ENCODE results near the gene FOSL2. TPM values are rescaled to one million over a fixed set of nuclear protein-coding genes. Genes with fewer than 3 reads are reported as not detected.

Gene FOSL2
- total and polyA plus RNA-seq, 10 donors = 3.2 to 134 (median 91.2) TPM

DNA sequence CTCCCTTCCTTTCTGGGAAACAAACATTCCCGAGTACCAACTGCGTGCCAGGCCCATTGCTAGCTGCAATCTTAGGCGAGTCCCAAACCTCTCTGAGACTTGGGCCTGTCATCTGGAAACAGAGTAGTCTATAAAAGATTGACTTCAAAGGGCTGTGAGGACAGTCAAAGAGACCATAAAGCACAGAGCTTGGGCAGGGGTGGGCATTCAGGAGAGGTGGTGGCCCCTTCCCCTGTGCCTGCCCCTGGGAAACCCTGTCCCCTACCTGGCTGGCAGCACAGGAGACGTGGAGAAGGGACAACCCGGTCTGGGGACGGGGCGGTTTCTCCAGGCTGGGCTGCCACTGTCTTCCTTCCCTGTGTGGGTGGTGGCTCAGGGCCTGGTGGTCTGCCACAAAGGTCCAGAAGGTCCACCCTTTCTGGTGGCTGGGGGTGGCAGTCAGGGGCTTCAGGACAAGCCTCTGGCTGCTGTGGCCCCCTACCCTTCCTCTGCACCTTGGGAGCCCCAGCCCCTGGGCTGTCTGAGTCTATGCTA lies 33.9 kb upstream of the FOSL2 start:
- intact Hi-C loops (cut with DNase I; ENCODE audit: low total_unique reads) = no loop called here
- WGBS, 5 donors = 60 to 86% (median 68%) methylated on average over 6 to 7 of the region's 7 CpGs
- TF ChIP-seq POLR2AphosphoS5 (IDR thresholded peaks at IDR 0.05) (no peak), POLR2A (IDR thresholded peaks at IDR 0.05) (no peak)
- Histone ChIP-seq H3K9me3 (no peaks in the 10 kb centered on the region), H3K27ac (peak overlapping the region in 7 of 8 donors; percentile 30 to 80 (median 77)), H3K4me3 (peak overlapping the region in 1 of 8 donors; percentile 52), H3K36me3 (no peaks in the 10 kb centered on the region), H3K27me3 (replicated peaks in 1 of 7) (no peaks in the 10 kb centered on the region), H3K4me1 (peaks cover 29 to 61% (median 52%) of the 10 kb centered on the region in 6 donors)
- DNase-seq = no peak

DNA sequence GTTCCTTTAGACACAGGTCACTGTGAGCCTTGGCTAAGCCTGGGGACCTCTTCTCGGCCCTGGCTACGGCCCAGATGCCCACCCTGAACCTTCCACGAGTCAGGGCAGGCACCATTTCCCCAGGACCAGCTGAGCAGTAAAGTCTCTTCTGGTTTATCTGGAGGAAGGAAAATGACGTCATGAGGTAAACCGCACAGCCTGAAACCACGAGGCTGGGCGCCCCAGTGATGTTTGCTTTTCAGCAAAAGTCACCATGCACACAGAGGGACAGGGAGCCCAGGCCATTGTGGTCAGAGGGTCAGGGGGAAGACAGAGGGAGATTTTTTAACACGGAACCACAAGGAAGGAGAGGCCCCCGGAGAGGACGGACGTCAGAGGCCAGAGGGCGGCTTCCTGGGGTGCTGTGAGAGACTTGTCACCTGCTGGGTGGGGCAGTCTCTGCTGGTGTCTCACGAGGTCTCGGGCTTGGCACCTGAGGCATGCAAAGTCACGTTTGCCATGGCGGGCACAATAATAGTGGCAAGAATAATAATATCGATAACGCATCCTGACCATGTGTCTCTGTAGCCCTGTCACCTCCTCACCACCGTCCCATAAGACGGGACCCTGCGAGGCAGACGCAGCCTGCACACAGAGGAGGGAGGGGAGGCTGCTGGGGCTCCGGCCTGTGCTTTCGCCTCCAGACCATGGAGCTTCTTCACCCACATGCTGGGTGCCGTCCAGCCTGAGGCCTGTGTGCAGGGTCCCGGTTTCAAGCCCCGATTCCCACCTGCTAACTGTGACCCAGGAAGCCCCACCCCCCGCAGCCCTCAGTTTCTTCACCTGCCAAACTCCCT lies 33.2 kb upstream of the FOSL2 start:
- peak overlapping the region in 7 of 8 donors; percentile 30 to 80 (median 77) for H3K27ac ChIP-seq

DNA sequence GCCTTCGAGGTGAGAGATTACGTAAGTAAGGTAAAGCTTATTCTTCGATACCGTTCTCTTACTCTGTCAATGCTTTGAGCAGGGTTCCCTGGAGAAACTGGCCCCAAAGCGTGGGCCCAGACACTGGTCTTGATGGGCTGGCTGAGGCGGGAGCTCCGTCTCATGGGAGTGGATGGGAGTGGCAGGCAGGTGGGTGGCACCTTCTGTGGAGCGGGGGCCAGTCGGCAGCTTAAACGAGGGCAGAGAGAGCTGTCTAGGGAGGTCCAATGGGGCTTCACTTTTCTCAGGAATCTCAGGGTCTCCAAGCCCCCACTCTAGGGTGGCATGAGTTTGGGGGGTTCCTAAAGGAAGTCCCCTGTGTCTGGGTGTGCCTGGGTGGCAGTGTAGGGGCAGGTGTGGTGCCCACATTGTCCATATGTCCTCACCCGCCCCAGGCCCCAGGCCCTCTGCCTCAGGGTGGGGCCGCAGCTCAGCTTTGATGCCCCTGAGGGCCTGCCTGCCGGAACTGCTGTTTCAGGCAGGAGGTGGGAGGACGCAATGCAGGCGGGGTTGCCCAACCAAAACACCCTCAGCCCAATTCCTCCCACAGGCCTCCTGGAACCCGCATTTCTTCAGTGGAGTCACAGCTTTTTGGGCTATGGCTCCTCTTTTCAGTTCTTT lies 32.5 kb upstream of the FOSL2 start:
- Histone ChIP-seq H3K27me3 (replicated peaks in 1 of 7) (no peaks in the 10 kb centered on the region), H3K27ac (peak overlapping the region in 6 of 8 donors; percentile 37 to 80 (median 78)), H3K36me3 (no peaks in the 10 kb centered on the region), H3K9me3 (no peaks in the 10 kb centered on the region), H3K4me3 (peak overlapping the region in 1 of 8 donors; percentile 52), H3K4me1 (peaks cover 29 to 60% (median 51%) of the 10 kb centered on the region in 6 donors)
- WGBS, 5 donors = 63 to 88% (median 78%) methylated on average over 14 to 16 of the region's 16 CpGs
- peak in 1 of 3 donors; percentile 7 for TF ChIP-seq POLR2AphosphoS5 (IDR thresholded peaks at IDR 0.05)
- TF ChIP-seq, protein P1, sequence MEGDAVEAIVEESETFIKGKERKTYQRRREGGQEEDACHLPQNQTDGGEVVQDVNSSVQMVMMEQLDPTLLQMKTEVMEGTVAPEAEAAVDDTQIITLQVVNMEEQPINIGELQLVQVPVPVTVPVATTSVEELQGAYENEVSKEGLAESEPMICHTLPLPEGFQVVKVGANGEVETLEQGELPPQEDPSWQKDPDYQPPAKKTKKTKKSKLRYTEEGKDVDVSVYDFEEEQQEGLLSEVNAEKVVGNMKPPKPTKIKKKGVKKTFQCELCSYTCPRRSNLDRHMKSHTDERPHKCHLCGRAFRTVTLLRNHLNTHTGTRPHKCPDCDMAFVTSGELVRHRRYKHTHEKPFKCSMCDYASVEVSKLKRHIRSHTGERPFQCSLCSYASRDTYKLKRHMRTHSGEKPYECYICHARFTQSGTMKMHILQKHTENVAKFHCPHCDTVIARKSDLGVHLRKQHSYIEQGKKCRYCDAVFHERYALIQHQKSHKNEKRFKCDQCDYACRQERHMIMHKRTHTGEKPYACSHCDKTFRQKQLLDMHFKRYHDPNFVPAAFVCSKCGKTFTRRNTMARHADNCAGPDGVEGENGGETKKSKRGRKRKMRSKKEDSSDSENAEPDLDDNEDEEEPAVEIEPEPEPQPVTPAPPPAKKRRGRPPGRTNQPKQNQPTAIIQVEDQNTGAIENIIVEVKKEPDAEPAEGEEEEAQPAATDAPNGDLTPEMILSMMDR (IDR thresholded peaks at IDR 0.05 in 8 of 11, conservative IDR thresholded peaks at IDR 0.05 in 3 of 11) = no peak
- DNase-seq = no peak
- intact Hi-C loops (cut with DNase I; ENCODE audit: low total_unique reads) = no loop called here

More for the DNA sequence above, 33.2 kb upstream of the FOSL2 start:
- peak; percentile 90 for DNase-seq
- intact Hi-C loops (cut with DNase I; ENCODE audit: low total_unique reads) = no loop called here
- Histone ChIP-seq H3K4me1 (peaks cover 29 to 61% (median 52%) of the 10 kb centered on the region in 6 donors), H3K9me3 (no peaks in the 10 kb centered on the region), H3K27me3 (replicated peaks in 1 of 7) (no peaks in the 10 kb centered on the region), H3K36me3 (no peaks in the 10 kb centered on the region), H3K4me3 (peak overlapping the region in 1 of 8 donors; percentile 52)
- TF ChIP-seq, protein P1 (IDR thresholded peaks at IDR 0.05 in 8 of 11, conservative IDR thresholded peaks at IDR 0.05 in 3 of 11) = no peak
- TF ChIP-seq POLR2AphosphoS5 (IDR thresholded peaks at IDR 0.05) (peak in 2 of 3 donors; percentile 53 to 81), POLR2A (IDR thresholded peaks at IDR 0.05) (peak in 1 of 3 donors; percentile 13)
- WGBS, 5 donors = 41 to 51% (median 41%) methylated on average over 23 to 28 of the region's 28 CpGs

DNA sequence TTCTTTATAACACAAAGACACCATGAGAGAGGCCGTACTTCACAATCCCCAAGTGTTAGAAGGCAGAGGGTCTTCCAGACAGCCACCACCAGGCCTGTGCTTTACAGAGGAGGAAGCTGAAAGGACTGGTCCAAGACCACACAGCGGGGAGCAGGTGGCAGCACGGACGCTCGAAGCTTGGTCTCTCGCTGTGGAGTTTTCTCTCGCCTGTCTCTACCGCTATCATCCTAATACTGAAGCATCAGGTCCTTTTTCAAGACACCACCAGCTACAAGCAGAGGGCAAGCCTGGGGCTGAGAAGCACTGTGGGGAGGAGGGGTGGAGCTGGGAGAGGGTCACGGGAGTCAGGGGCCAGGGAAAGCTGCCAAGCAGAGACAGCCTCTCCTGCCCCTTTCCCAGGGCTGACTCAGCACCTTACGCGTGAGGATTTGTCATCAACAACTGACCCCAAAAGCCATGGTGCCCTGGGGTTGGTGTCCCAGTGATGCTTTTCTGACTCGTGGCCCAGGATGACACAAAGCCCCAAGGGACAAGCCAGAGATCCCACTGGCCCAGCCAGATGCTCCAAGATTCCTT lies 31.9 kb upstream of the FOSL2 start:
- peak overlapping the region in 1 of 8 donors; percentile 52 for H3K4me3 ChIP-seq
- H3K27me3 ChIP-seq (replicated peaks in 1 of 7) = no peaks in the 10 kb centered on the region
- peak overlapping the region in 4 of 8 donors; percentile 37 to 80 (median 78) for H3K27ac ChIP-seq
- no peaks in the 10 kb centered on the region for H3K36me3 ChIP-seq
- H3K9me3 ChIP-seq = no peaks in the 10 kb centered on the region
- peaks cover 23 to 60% (median 52%) of the 10 kb centered on the region in 6 donors for H3K4me1 ChIP-seq
- intact Hi-C loops (cut with DNase I; ENCODE audit: low total_unique reads) = no loop called here
- WGBS, 5 donors = 62 to 84% (median 72%) methylated on average over 12 of the region's 12 CpGs
- DNase-seq = no peak
- TF ChIP-seq, protein P1 (IDR thresholded peaks at IDR 0.05 in 8 of 11, conservative IDR thresholded peaks at IDR 0.05 in 3 of 11) = no peak
- TF ChIP-seq POLR2AphosphoS5 (IDR thresholded peaks at IDR 0.05) (no peak), POLR2A (IDR thresholded peaks at IDR 0.05) (no peak)

Data from spleen (tissue), 11 donors.